Left lung (tissue), 10 donors: ENCODE measurements around the gene STXBP4. TPM values are rescaled to one million over a fixed set of nuclear protein-coding genes. Genes with fewer than 3 reads are reported as not detected.
A peak's percentile ranks its signal among the peaks of the same experiment; 100 is the strongest.

Experiments
- ATAC-seq: fragments of 200-7000 bp; cut with Tn5 transposase; one replicate; pipeline ENCODE4 v1.9.1; 2020; ENCODE audit warnings: moderate library complexity
- DNase-seq, 4 donors: peaks; one replicate each; pipeline ENCODE4 v3.0.0-alpha.2; 2013 to 2020
- H3K27ac ChIP-seq, 2 donors: fragments of 200-600 bp; sonication (generic) in 1 of 2; one replicate each; pipeline versions ENCODE4 v1.5.0 to v1.8.0; 2020 to 2021
- H3K27me3 ChIP-seq, 2 donors: fragments of 200-600 bp; sonication (generic) in 1 of 2; one replicate each; pipeline versions ENCODE4 v1.5.0 to v1.8.0; 2020 to 2021
- H3K36me3 ChIP-seq, 2 donors: fragments of 200-600 bp; sonication (generic) in 1 of 2; one replicate each; pipeline versions ENCODE4 v1.5.0 to v1.8.0; 2020 to 2021
- H3K4me1 ChIP-seq, 2 donors: fragments of 200-600 bp; one replicate each; pipeline ENCODE4 v1.8.0; 2021
- H3K4me3 ChIP-seq, 2 donors: fragments of 200-600 bp; sonication (generic) in 1 of 2; one replicate each; pipeline versions ENCODE4 v1.5.0 to v1.8.0; 2020 to 2021; ENCODE audit warnings: mild to moderate bottlenecking in 1 of 2
- H3K9me3 ChIP-seq, 2 donors: fragments of 200-600 bp; sonication (generic) in 1 of 2; one replicate each; pipeline versions ENCODE4 v1.5.0 to v1.8.0; 2020 to 2021
- intact Hi-C, 2 donors: fragments of 100-400 bp; cut with DNase I; formaldehyde crosslinking; loops; one replicate each; pipeline versions ENCODE4 v1.11.2 to v1.14.2; 2022
- polyA plus RNA-seq, 6 donors: library from polyadenylated mRNA; unstranded; fragments of 120-200 nt; gene quantifications; one replicate each; pipeline ENCODE4 v1.2.1, GENCODE V29; 2013; ENCODE audit not compliant: insufficient read length in 6 of 6
- total RNA-seq, 2 donors: library from RNA; stranded (reverse); fragmentation: NEBNext Ultra II Directional; extraction: Animal tissue kit (Norgen Biotek cat#: 25700); gene quantifications; one replicate each; pipeline ENCODE4 v1.2.1, GENCODE V29; 2021
- TF ChIP-seq, protein P1 (sequence below), 2 donors: fragments of 200-600 bp; sonication (generic) in 1 of 2; IDR thresholded peaks; one replicate each; pipeline versions ENCODE4 v1.5.0 to v1.8.0; 2021; ENCODE audit warnings: antibody characterized with exemption in 2 of 2
- donor health status: DM: no; HTN: yes; CAD: no.
- donor health status: DM: no; HTN: no; CAD: no.

The STXBP4 gene
- total and polyA plus RNA-seq, 8 donors = 12.7 to 22.0 (median 15.5) TPM

DNA sequence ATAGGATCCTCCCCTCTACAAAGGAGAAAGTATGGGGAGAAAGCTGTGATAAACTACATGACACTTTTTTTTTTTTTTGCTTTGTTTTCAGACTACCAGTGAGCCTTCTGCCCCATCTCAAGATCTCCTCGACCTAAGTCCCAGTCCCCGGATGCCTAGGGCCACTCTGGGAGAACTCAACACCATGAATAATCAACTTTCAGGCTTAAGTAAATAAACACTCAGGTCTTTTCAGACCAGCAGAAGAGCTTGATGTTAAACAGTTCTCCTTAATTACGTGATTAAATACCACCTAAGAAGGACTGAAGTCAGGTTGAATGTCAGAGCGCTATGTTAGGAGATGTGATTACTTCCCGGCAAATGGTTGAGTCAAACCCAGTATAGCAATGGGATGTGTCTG, 31.5 kb upstream of the STXBP4 start:
- no peak overlapping the region for H3K27ac ChIP-seq
- no peaks in the 10 kb centered on the region for H3K4me1 ChIP-seq
- intact Hi-C loops = no loop called here
- TF ChIP-seq, protein P1, sequence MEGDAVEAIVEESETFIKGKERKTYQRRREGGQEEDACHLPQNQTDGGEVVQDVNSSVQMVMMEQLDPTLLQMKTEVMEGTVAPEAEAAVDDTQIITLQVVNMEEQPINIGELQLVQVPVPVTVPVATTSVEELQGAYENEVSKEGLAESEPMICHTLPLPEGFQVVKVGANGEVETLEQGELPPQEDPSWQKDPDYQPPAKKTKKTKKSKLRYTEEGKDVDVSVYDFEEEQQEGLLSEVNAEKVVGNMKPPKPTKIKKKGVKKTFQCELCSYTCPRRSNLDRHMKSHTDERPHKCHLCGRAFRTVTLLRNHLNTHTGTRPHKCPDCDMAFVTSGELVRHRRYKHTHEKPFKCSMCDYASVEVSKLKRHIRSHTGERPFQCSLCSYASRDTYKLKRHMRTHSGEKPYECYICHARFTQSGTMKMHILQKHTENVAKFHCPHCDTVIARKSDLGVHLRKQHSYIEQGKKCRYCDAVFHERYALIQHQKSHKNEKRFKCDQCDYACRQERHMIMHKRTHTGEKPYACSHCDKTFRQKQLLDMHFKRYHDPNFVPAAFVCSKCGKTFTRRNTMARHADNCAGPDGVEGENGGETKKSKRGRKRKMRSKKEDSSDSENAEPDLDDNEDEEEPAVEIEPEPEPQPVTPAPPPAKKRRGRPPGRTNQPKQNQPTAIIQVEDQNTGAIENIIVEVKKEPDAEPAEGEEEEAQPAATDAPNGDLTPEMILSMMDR (IDR thresholded peaks at IDR 0.05) = no peak
- no peak overlapping the region for H3K4me3 ChIP-seq
- no peak for DNase-seq
- ATAC-seq = peak; percentile 88
- no peaks in the 10 kb centered on the region for H3K27me3 ChIP-seq
- peaks cover 0 to 13% of the 10 kb centered on the region in 2 donors for H3K36me3 ChIP-seq
- no peaks in the 10 kb centered on the region for H3K9me3 ChIP-seq

DNA sequence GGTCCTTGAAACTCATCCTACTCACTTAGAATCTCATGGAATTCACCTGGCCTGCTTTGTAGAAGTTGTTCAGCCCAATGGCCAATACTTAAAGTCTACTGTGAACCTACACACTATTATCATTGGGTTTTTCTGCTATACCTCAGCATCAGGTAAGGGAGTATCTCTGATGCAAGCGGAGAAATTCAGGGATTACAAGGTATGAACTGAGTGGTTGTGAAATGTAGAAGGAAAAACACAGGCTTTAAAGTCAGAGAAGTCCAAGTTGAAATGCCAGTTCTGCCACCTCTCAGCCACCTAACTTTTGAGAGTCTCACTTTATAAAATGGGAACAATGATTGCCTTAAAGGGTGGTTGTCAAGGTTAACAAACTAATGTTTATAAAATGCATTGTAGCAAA, 31.1 kb upstream of the STXBP4 start:
- TF ChIP-seq, protein P1 (IDR thresholded peaks at IDR 0.05) = no peak

DNA sequence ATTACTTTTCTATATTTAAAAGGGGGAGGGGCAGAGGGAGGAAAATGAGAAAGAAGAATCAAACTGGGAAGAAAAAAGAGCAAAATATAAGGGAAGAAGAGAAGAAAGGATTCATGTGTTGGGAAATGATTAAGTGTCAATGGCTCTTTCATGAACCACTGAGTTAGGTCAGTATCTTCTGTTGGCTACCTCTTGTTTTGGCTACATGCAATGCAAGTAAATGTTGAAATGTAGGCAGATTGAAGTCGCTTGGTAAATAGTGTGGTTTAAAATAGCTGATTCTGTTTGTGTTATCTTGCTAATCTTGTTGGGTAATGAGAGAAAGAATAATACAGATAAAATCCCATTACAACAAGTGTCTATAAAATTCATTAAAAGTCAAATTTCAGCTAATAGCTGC, 27.3 kb upstream of the STXBP4 start:
- Histone ChIP-seq H3K36me3 (peaks cover 0 to 10% of the 10 kb centered on the region in 2 donors), H3K27ac (no peak overlapping the region), H3K4me3 (no peak overlapping the region), H3K9me3 (no peaks in the 10 kb centered on the region), H3K27me3 (no peaks in the 10 kb centered on the region), H3K4me1 (no peaks in the 10 kb centered on the region)
- no peak for ATAC-seq
- intact Hi-C loops = no loop called here
- no peak for DNase-seq
- TF ChIP-seq, protein P1 (IDR thresholded peaks at IDR 0.05) = no peak

More for the DNA sequence above, 31.1 kb upstream of the STXBP4 start:
- intact Hi-C loops = no loop called here
- H3K27ac ChIP-seq = no peak overlapping the region
- DNase-seq (no peak), ATAC-seq (peak; percentile 58)
- H3K9me3 ChIP-seq = no peaks in the 10 kb centered on the region
- H3K4me3 ChIP-seq = no peak overlapping the region
- H3K36me3 ChIP-seq = peaks cover 0 to 11% of the 10 kb centered on the region in 2 donors
- no peaks in the 10 kb centered on the region for H3K4me1 ChIP-seq
- no peaks in the 10 kb centered on the region for H3K27me3 ChIP-seq

DNA sequence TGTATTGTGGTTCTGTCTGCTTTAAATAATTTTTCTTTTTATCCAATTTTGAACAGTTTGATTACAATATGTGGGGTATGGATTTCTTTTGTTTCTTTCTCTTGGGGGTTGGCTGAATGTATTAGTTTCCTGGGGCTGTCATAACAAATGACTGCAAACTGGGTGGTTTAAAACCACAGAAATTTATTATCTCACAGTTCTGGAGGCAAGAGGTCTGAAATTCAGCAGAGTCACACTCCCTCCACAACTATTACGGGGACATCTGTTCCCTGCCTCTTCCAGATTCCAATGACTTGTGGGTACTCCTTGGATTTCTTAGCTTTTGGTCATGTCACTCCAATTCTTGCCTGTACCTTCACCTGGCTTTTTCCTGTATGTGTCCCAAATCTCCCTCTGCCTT, 23.8 kb upstream of the STXBP4 start:
- Histone ChIP-seq H3K36me3 (no peaks in the 10 kb centered on the region), H3K27me3 (no peaks in the 10 kb centered on the region), H3K9me3 (no peaks in the 10 kb centered on the region), H3K4me1 (no peaks in the 10 kb centered on the region), H3K4me3 (no peak overlapping the region), H3K27ac (no peak overlapping the region)
- ATAC-seq = no peak
- intact Hi-C loops = no loop called here
- DNase-seq = no peak
- TF ChIP-seq, protein P1 (IDR thresholded peaks at IDR 0.05) = no peak

DNA sequence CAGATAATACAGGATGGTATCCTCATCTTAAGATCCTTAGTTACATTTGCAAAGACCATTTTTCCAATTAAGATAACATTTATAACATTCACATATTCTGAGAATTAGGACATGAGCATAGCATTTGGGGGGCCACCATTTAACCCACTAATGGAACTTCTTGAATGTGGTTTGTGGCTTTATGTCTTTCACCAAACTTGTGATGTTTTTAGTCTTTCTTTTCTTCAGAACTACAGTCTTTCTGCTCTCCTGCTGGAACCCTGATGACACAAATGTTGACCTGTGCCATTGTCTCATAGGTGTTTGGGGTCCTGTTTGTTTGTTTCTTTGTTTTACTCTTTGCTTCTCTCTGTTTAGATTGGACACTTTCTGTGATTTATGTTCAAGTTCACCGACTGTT, 23.3 kb upstream of the STXBP4 start:
- TF ChIP-seq, protein P1 (IDR thresholded peaks at IDR 0.05) = no peak

More for the DNA sequence above, 23.3 kb upstream of the STXBP4 start:
- no peaks in the 10 kb centered on the region for H3K9me3 ChIP-seq
- no peaks in the 10 kb centered on the region for H3K36me3 ChIP-seq
- ATAC-seq (no peak), DNase-seq (no peak)
- H3K4me3 ChIP-seq = no peak overlapping the region
- no peaks in the 10 kb centered on the region for H3K4me1 ChIP-seq
- H3K27ac ChIP-seq = no peak overlapping the region
- no peaks in the 10 kb centered on the region for H3K27me3 ChIP-seq
- intact Hi-C loops = no loop called here
